Coronary artery (tissue), 2 donors: ENCODE data around the gene TRIOBP.

Experiments used
- DNase-seq: peaks from one replicate; pipeline ENCODE4 v3.0.0-alpha.2; 2017; ENCODE audit warnings: low spot score
- H3K27ac ChIP-seq, 2 donors: fragments of 200-600 bp; sonication (generic); one replicate each; pipeline ENCODE4 v1.5.1; 2016 to 2019
- H3K4me3 ChIP-seq: fragments of 200-600 bp; sonication (generic); 2 replicates; pipeline ENCODE4 v1.5.1; 2016; ENCODE audit warnings: mild to moderate bottlenecking, moderate library complexity
- TF ChIP-seq, protein P1 (sequence below): fragments of 200-600 bp; sonication (generic); IDR thresholded peaks from one replicate; pipeline ENCODE4 v1.5.1; 2019; ENCODE audit warnings: antibody characterized with exemption

Gene TRIOBP

DNA sequence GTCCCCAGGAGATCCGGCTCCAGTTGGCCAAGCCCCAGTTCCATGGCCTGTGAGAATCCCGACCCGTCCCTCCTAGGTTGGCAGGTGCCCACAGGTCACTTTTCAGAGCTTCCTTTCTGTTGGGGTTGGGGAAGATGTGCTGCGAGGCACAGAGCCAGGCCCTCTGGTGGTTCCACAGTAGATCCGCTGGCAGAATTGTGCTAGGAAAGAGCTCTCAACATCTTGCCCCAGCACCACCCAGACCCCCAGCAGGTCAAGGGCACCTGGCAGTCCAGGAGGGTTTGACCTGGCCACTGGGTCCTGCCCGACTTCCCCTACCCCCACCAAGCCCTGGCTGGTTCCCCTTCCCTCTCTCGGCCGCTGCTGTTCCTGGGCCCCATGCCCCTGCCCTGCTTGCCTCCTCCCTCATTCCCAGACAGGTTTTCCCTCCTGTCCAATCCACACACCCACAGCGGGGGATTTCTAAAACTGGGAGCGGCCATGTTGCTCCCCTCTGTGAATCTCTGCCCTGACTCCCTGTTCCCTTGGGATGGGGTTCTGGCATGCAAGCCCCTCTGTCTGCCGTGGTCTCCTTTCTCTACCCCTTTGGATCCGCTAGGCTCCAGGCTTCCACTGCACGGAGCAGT is 84.7 kb downstream of the TRIOBP start:
- TF ChIP-seq, protein P1, sequence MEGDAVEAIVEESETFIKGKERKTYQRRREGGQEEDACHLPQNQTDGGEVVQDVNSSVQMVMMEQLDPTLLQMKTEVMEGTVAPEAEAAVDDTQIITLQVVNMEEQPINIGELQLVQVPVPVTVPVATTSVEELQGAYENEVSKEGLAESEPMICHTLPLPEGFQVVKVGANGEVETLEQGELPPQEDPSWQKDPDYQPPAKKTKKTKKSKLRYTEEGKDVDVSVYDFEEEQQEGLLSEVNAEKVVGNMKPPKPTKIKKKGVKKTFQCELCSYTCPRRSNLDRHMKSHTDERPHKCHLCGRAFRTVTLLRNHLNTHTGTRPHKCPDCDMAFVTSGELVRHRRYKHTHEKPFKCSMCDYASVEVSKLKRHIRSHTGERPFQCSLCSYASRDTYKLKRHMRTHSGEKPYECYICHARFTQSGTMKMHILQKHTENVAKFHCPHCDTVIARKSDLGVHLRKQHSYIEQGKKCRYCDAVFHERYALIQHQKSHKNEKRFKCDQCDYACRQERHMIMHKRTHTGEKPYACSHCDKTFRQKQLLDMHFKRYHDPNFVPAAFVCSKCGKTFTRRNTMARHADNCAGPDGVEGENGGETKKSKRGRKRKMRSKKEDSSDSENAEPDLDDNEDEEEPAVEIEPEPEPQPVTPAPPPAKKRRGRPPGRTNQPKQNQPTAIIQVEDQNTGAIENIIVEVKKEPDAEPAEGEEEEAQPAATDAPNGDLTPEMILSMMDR, result no peak
- no peak for DNase-seq
- H3K4me3 ChIP-seq, result no peak overlapping the region
- no peak overlapping the region for H3K27ac ChIP-seq

DNA sequence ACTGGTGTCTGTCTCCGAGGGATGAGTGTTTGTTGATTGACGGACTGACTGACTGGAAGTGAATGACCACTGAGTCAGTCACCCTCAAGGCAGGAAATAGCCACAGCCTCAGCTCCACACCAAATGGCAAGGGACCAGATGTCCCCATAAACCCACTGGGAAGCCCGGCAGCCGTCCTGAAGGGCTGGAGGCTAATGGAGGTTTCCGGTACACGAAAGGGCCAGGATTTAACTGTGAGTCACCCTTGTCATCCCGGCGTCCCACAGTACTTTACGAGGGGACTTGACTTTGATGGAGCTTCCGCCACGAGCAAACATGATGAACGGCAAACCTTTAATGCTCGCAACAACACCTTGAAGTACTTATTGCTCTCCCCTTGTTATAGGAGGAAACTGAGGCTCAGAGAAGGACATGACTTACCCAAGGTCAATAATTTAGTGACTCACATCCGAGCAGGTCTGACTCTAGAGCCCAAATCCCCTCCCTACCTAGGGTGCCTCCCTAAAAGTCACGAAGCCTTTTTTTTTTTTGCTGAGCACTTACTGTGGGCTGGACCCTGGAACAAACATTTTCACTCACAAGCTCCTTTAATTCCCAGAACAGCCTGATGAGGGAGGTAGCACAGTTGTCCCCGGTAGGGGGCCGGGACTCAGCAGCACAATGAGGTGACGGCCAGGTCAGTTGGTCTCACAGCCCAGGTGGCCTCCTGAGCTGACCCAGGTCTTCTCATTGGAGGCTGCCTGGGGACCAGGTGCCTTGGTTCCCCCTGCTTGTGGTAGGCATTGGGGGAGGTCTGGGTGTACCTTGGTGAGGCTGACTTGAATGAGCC is 85.7 kb downstream of the TRIOBP start:
- TF ChIP-seq, protein P1, result no peak
- no peak for DNase-seq
- no peak overlapping the region for H3K4me3 ChIP-seq
- H3K27ac ChIP-seq, result no peak overlapping the region

DNA sequence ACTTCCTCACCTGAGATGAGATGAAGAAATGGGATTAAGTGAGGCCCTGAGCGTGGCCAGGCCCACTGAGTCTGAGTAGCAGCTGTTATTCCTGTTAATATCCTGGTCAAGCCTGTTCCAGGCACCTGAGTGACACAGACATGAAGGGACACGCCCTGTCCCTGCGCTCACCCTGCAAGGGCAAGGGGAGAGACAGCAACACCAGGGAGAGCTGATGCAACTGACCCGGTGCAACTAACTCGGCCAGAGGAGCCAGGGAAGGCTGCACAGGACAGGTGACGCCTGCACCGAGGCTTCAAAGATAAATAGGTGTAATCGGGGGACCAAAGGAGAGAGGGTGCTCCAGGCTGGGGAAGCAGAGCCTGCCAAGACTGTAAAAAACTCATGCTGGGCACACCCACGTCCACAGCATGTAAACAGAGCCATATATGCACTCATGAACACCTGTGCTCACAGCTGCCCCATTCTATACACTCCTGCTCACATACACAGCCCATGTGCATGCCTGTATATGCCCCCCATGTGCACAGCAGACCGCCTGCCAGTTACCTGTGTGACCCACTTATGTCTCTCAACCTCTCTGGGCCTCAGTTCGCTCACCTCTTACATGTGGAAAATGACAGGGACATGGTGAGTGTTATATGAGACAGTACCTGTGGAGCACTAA is 88.1 kb downstream of the TRIOBP start:
- TF ChIP-seq, protein P1, result no peak
- DNase-seq, result no peak
- Histone ChIP-seq H3K27ac (no peak overlapping the region), H3K4me3 (no peak overlapping the region)

DNA sequence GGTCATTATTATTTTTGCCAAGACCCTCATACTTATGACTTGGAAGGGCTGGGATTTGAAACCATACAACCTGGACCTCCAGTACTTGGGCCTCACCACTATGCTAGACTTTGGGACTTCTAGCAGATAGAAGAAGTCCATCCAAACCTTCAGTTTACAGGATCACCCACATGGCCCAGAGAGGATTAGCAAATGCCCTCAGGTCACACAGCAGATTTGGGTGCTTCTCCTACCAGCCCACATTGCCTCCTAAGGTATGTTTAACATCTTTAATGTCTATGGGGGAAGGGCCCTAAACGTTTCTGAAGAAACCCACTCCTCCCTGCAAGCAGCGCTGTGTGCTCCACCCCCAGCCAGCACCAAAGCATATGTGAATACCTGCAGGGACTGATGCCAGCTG is 93.4 kb downstream of the TRIOBP start:
- Histone ChIP-seq H3K27ac (no peak overlapping the region), H3K4me3 (no peak overlapping the region)
- no peak for DNase-seq
- TF ChIP-seq, protein P1, result no peak

DNA sequence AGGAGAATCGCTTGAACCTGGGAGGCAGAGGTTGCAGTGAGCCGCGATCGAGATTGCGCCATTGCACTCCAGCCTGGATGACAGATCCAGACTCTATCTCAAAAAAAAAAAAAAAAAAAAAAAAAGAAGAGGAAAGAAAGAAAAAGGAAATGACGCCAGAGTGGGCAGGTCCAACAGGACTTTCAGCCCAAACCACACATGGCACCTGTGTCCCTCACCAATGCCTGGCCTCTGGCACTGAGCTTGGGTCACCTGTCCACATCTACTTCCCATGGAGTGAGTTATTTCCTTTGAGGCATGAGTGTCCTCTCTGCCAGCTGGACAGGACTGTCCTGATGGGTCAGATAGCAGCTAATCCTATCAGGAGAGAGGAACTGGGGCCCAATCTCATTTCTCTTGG is 95.6 kb downstream of the TRIOBP start:
- no peak for DNase-seq
- Histone ChIP-seq H3K4me3 (no peak overlapping the region), H3K27ac (no peak overlapping the region)
- TF ChIP-seq, protein P1, result no peak

DNA sequence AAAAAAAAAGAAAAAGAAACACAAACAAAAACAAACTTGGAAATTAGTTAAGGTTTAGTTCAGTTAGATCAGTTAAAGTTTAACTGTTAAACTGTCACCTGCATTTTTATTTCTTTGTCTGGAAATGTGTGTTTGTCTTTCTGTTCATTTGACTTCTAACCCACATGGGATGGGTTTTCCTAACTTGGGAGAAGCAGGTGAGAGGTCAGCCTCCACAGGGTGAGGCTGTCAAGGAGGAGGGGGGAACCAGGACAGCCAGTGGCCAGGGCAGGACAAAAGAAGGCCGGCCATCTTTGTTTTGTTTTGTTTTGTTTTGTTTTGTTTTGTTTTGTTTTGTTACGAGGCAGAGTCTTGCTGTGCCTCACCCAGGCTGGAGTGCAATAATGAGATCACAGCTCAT is 97.5 kb downstream of the TRIOBP start:
- H3K27ac ChIP-seq, result no peak overlapping the region
- no peak overlapping the region for H3K4me3 ChIP-seq
- DNase-seq, result no peak
- TF ChIP-seq, protein P1, result no peak
